Measurements from ENCODE around the gene FYB1. TPM values are rescaled to one million over a fixed set of nuclear protein-coding genes. Genes with fewer than 3 reads are reported as not detected.
"Not testable (repeated sequence)": the region's sequence is repeated elsewhere in the genome, so short reads cannot be mapped to it uniquely, and the experiment has no call there.

FYB1 gene
- total and polyA plus RNA-seq, 7 experiments from 2014 or later: 310 to 701 (median 491) TPM

DNA sequence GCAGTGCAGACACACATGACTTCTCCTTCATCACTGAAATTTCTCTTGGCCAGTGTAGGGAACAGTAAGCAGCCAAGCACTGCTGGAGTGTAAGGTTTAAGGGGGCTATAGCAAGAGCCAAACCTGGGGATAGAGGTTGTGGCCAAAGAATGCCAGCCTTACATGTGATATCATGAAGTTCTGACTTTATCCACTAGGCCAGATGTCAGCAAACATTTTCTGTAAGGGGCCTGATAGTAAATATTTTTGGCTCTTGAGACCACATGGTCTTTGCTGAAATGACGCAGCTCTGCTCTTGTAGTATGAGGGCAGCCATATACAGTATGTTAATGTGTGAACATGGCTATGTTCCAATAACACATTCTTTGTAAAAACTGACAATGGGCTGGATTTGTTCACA is 29.7 kb upstream of the FYB1 start:
- H3K27ac ChIP-seq (ENCODE audit: low read depth, low read length): no peak overlapping the region
- H3K36me3 Mint-ChIP-seq: peaks cover 0 to 8% (median 5%) of the 10 kb centered on the region in 5 donors
- CTCF ChIA-PET: interaction anchor here (0.9 to 1.0 kb wide), 2 partner anchors 34 to 125 kb away, joined by 3 to 4 read pairs; no protein-coding TSS in a partner anchor
- intact Hi-C loops (cut with micrococcal nuclease): no loop called here
- DNase-seq: no peak
- no peaks in the 10 kb centered on the region for H3K27me3 Mint-ChIP-seq
- peaks cover 0 to 10% (median 2%) of the 10 kb centered on the region in 11 donors for H3K9me3 Mint-ChIP-seq
- peaks cover 0 to 7% (median 0%) of the 10 kb centered on the region in 7 donors for H3K4me1 Mint-ChIP-seq
- H3K9me3 ChIP-seq (ENCODE audit: control insufficient read depth in 2 of 3, low read length in 3 of 3): no peaks in the 10 kb centered on the region
- no peak for ATAC-seq
- H3K4me3 Mint-ChIP-seq: no peak overlapping the region
- H3K27ac Mint-ChIP-seq: no peak overlapping the region
- no peak overlapping the region for H3K4me3 ChIP-seq (ENCODE audit: low read length)
- no peaks in the 10 kb centered on the region for H3K27me3 ChIP-seq (ENCODE audit: control insufficient read depth in 2 of 2, insufficient read depth in 2 of 2, low read length in 2 of 2)
- H3K4me1 ChIP-seq (ENCODE audit: control insufficient read depth in 2 of 2, insufficient read depth in 2 of 2, low read length in 2 of 2): no peaks in the 10 kb centered on the region
- peaks cover 0 to 10% (median 0%) of the 10 kb centered on the region in 3 experiments for H3K36me3 ChIP-seq (ENCODE audit: control insufficient read depth in 2 of 3, insufficient read depth in 3 of 3, low read length in 3 of 3)
- POLR2A ChIA-PET: interaction anchor here (0.7 kb wide), 1 partner anchor 11 kb away, joined by 3 read pairs; no protein-coding TSS in a partner anchor

DNA sequence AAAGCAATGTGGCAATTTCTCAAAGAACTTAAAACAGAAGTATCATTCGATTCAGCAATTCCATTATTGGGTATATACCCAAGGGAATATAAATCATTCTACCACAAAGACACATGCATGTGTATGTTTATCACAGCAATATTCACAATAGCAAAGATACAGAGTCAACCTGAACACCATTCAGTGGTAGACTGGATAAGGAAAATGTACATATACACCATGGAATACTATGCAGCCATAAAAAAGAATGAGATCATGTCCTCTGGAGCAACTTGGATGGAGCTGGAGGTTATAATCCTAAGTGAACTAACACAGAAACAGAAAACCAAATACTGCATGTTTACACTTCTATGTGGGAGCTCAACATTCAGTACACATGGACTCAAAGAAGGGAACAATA is 21.4 kb upstream of the FYB1 start:
- no peaks in the 10 kb centered on the region for H3K27me3 Mint-ChIP-seq
- H3K9me3 Mint-ChIP-seq: peaks cover 0 to 18% (median 9%) of the 10 kb centered on the region in 11 donors
- no peak overlapping the region for H3K27ac Mint-ChIP-seq
- H3K4me3 ChIP-seq (ENCODE audit: low read length): no peak overlapping the region
- H3K9me3 ChIP-seq (ENCODE audit: control insufficient read depth in 2 of 3, low read length in 3 of 3): no peaks in the 10 kb centered on the region
- H3K36me3 Mint-ChIP-seq: peaks cover 0 to 8% (median 3%) of the 10 kb centered on the region in 5 donors
- H3K4me1 Mint-ChIP-seq: peaks cover 0 to 12% (median 4%) of the 10 kb centered on the region in 7 donors
- no peaks in the 10 kb centered on the region for H3K27me3 ChIP-seq (ENCODE audit: control insufficient read depth in 2 of 2, insufficient read depth in 2 of 2, low read length in 2 of 2)
- POLR2A ChIA-PET: no interaction called here
- no peaks in the 10 kb centered on the region for H3K36me3 ChIP-seq (ENCODE audit: control insufficient read depth in 2 of 3, insufficient read depth in 3 of 3, low read length in 3 of 3)
- H3K27ac ChIP-seq (ENCODE audit: low read depth, low read length): no peak overlapping the region
- no peak for DNase-seq
- intact Hi-C loops (cut with micrococcal nuclease): loop anchor here in 1 of 2 donors (2.0 kb wide), 1 partner anchor 16 kb away; no protein-coding TSS in a partner anchor
- no peaks in the 10 kb centered on the region for H3K4me1 ChIP-seq (ENCODE audit: control insufficient read depth in 2 of 2, insufficient read depth in 2 of 2, low read length in 2 of 2)
- CTCF ChIA-PET: interaction anchor here (0.6 to 2.2 kb wide), 3 partner anchors 17 to 29 kb away, joined by 3 to 5 read pairs (median 3); no protein-coding TSS in a partner anchor
- no peak overlapping the region for H3K4me3 Mint-ChIP-seq
- no peak for ATAC-seq

DNA sequence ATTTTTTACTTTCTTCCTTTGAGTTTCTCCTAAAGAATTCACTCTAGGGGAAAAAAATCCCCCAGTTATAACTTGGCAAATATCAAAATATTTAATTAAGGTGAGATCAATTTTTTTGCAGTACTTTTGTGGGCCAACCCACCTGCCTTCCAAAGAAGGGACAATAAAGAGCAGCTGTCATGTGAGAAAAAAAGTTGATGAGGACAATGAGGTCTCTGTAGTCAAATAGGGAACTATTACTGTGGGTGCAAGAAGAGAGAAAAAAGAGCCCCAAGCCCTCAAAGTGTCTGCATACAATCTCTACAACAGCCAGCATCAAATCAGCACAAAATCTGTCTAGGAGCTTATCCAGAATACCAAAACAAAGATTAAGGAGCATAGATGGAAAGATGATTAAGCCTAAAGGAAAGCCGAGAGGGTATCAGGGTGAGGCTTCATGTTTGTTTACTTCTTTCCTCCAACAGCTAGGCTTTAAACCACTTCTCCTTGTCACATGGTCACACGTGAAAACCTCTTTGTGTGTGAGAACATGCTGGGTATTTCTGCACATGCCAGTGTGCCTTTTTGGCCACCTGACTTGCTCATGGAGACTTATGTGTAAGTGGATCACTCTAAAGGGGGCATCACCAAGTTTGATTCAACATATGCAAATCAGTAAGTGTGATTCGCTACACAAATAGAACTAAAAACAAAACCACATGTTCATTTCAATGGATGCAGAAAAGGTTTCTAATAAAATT is 19.2 kb upstream of the FYB1 start:
- Histone ChIP-seq H3K27ac (ENCODE audit: low read depth, low read length) (no peak overlapping the region), H3K36me3 (ENCODE audit: control insufficient read depth in 2 of 3, insufficient read depth in 3 of 3, low read length in 3 of 3) (no peaks in the 10 kb centered on the region), H3K9me3 (ENCODE audit: control insufficient read depth in 2 of 3, low read length in 3 of 3) (no peaks in the 10 kb centered on the region), H3K4me3 (ENCODE audit: low read length) (no peak overlapping the region), H3K27me3 (ENCODE audit: control insufficient read depth in 2 of 2, insufficient read depth in 2 of 2, low read length in 2 of 2) (no peaks in the 10 kb centered on the region), H3K4me1 (ENCODE audit: control insufficient read depth in 2 of 2, insufficient read depth in 2 of 2, low read length in 2 of 2) (no peaks in the 10 kb centered on the region)
- H3K27me3 Mint-ChIP-seq: no peaks in the 10 kb centered on the region
- ChIA-PET POLR2A (interaction anchor here (0.6 kb wide), 1 partner anchor 11 kb away, joined by 3 read pairs; no protein-coding TSS in a partner anchor), CTCF (no interaction called here)
- no peak overlapping the region for H3K4me3 Mint-ChIP-seq
- H3K27ac Mint-ChIP-seq: peak overlapping the region in 1 of 9 donors; percentile 2
- no peak for DNase-seq
- intact Hi-C loops (cut with micrococcal nuclease): no loop called here
- H3K4me1 Mint-ChIP-seq: peaks cover 0 to 12% (median 3%) of the 10 kb centered on the region in 7 donors
- peaks cover 0 to 18% (median 8%) of the 10 kb centered on the region in 11 donors for H3K9me3 Mint-ChIP-seq
- H3K36me3 Mint-ChIP-seq: peaks cover 0 to 12% (median 3%) of the 10 kb centered on the region in 5 donors
- no peak for ATAC-seq

DNA sequence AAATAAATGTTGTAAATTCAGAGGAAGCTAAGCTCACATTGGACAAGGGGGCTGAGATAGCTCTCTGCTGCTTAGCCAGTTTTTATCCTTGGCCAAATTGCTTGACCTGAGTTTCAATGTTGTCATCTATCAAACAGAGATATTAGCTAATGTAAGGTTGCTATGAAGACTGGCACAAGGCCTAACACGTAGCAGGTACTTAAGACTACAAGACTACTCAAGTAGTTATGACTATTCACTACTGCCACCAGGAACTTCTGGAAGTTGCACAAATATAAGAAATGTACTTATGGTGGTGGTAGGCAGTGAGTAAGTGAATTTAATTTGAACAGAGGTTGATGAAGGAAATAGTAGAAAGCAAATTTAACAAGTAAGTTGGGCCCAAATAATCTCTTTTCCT is 17.4 kb upstream of the FYB1 start:
- Histone ChIP-seq H3K27me3 (ENCODE audit: control insufficient read depth in 2 of 2, insufficient read depth in 2 of 2, low read length in 2 of 2) (no peaks in the 10 kb centered on the region), H3K36me3 (ENCODE audit: control insufficient read depth in 2 of 3, insufficient read depth in 3 of 3, low read length in 3 of 3) (no peaks in the 10 kb centered on the region), H3K27ac (ENCODE audit: low read depth, low read length) (no peak overlapping the region), H3K9me3 (ENCODE audit: control insufficient read depth in 2 of 3, low read length in 3 of 3) (no peaks in the 10 kb centered on the region), H3K4me1 (ENCODE audit: control insufficient read depth in 2 of 2, insufficient read depth in 2 of 2, low read length in 2 of 2) (peaks cover 0 to 4% of the 10 kb centered on the region in 2 donors), H3K4me3 (ENCODE audit: low read length) (no peak overlapping the region)
- ChIA-PET POLR2A (no interaction called here), CTCF (no interaction called here)
- Mint-ChIP-seq H3K27me3 (no peaks in the 10 kb centered on the region), H3K9me3 (peaks cover 0 to 18% (median 8%) of the 10 kb centered on the region in 11 donors), H3K4me3 (no peak overlapping the region), H3K27ac (no peak overlapping the region), H3K4me1 (peaks cover 4 to 17% (median 8%) of the 10 kb centered on the region in 7 donors), H3K36me3 (peaks cover 0 to 12% (median 3%) of the 10 kb centered on the region in 5 donors)
- ATAC-seq: no peak
- DNase-seq: no peak
- intact Hi-C loops (cut with micrococcal nuclease): no loop called here

DNA sequence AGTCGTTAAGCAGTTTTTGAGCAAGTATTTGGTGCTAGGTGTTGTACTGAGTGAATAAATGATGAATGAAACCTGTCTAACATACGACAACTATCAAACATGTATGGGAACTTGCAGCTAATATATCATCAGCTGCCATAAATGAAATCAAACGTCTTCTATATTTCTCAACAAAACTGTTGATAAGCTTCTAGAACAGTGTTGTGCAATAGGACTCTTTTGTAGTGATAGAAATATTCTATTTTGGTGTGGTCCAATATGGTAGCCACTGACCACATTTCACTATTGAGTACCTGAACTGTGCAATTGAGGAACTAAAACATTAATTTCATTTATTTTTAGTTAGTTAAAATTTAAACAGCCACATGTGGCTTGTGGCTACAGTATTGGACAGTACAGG is 16.3 kb upstream of the FYB1 start:
- intact Hi-C loops (cut with micrococcal nuclease): no loop called here
- DNase-seq: no peak
- ATAC-seq: no peak
- H3K4me1 Mint-ChIP-seq: peaks cover 10 to 22% (median 11%) of the 10 kb centered on the region in 7 donors
- H3K4me3 ChIP-seq (ENCODE audit: low read length): no peak overlapping the region
- peaks cover 0 to 9% (median 3%) of the 10 kb centered on the region in 5 donors for H3K36me3 Mint-ChIP-seq
- H3K27me3 ChIP-seq (ENCODE audit: control insufficient read depth in 2 of 2, insufficient read depth in 2 of 2, low read length in 2 of 2): no peaks in the 10 kb centered on the region
- H3K4me3 Mint-ChIP-seq: no peak overlapping the region
- peaks cover 0 to 14% (median 4%) of the 10 kb centered on the region in 11 donors for H3K9me3 Mint-ChIP-seq
- no peaks in the 10 kb centered on the region for H3K27me3 Mint-ChIP-seq
- H3K4me1 ChIP-seq (ENCODE audit: control insufficient read depth in 2 of 2, insufficient read depth in 2 of 2, low read length in 2 of 2): peaks cover 0 to 10% of the 10 kb centered on the region in 2 donors
- H3K27ac Mint-ChIP-seq: no peak overlapping the region
- CTCF ChIA-PET: interaction anchor here (0.8 kb wide), 1 partner anchor 47 kb away, joined by 4 read pairs; no protein-coding TSS in a partner anchor
- H3K36me3 ChIP-seq (ENCODE audit: control insufficient read depth in 2 of 3, insufficient read depth in 3 of 3, low read length in 3 of 3): no peaks in the 10 kb centered on the region
- POLR2A ChIA-PET: no interaction called here
- H3K9me3 ChIP-seq (ENCODE audit: control insufficient read depth in 2 of 3, low read length in 3 of 3): no peaks in the 10 kb centered on the region
- no peak overlapping the region for H3K27ac ChIP-seq (ENCODE audit: low read depth, low read length)

DNA sequence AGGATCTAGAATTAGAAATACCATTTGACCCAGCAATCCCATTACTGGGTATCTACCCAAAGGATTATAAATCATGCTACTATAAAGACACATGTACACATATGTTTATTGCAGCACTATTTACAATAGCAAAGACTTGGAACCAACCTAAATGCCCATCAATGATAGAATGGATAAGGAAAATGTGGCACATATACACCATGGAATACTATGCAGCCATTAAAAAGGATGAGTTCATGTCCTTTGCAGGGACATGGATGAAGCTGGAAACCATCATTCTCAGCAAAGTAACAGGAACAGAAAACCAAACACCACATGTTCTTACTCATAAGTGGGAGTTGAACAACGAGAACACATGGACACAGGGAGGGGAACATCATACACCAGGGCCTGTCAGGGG is 15.1 kb upstream of the FYB1 start:
- H3K27ac Mint-ChIP-seq: peak overlapping the region in 1 of 9 donors; percentile 10

More for the DNA sequence above, 15.1 kb upstream of the FYB1 start:
- H3K27me3 ChIP-seq (ENCODE audit: control insufficient read depth in 2 of 2, insufficient read depth in 2 of 2, low read length in 2 of 2); H3K27me3 Mint-ChIP-seq; H3K4me3 ChIP-seq (ENCODE audit: low read length); intact Hi-C loops (cut with micrococcal nuclease); ATAC-seq; H3K36me3 ChIP-seq (ENCODE audit: control insufficient read depth in 2 of 3, insufficient read depth in 3 of 3, low read length in 3 of 3); H3K4me3 Mint-ChIP-seq; POLR2A ChIA-PET; H3K36me3 Mint-ChIP-seq; H3K4me1 ChIP-seq (ENCODE audit: control insufficient read depth in 2 of 2, insufficient read depth in 2 of 2, low read length in 2 of 2); H3K27ac ChIP-seq (ENCODE audit: low read depth, low read length); H3K9me3 Mint-ChIP-seq; H3K9me3 ChIP-seq (ENCODE audit: control insufficient read depth in 2 of 3, low read length in 3 of 3); DNase-seq: not testable (repeated sequence)
- CTCF ChIA-PET: interaction anchor here (1.1 kb wide), 1 partner anchor 13 kb away, joined by 3 read pairs; no protein-coding TSS in a partner anchor
- H3K4me1 Mint-ChIP-seq: peaks cover 10 to 22% (median 13%) of the 10 kb centered on the region in 7 donors

All from naive thymus-derived CD4-positive, alpha-beta T cell (primary cell).